Bronchial epithelial cell (primary cell): ENCODE measurements around the gene HSD17B10. TPM values are rescaled to one million over a fixed set of nuclear protein-coding genes. Genes with fewer than 3 reads are reported as not detected.
A peak's percentile ranks its signal among the peaks of the same experiment; 100 is the strongest.
"Not testable (repeated sequence)": the region's sequence is repeated elsewhere in the genome, so short reads cannot be mapped to it uniquely, and the experiment has no call there.

Source experiments
- DNase-seq: peaks from one replicate; pipeline ENCODE4 v3.0.0-alpha.2; 2010; ENCODE audit warnings: low read depth
- FAIRE-seq: peaks from 2 replicates; lab custom pipeline; 2011; peaks lifted over from hg19 to GRCh38; lab: Jason Lieb, UNC
- H3K27me3 ChIP-seq: 2 replicates; pipeline ENCODE4 v1.5.1; 2011; ENCODE audit warnings: low read length; ENCODE audit not compliant: control insufficient read depth, insufficient read depth
- H3K36me3 ChIP-seq: 2 replicates; pipeline ENCODE4 v1.5.1; 2011; ENCODE audit warnings: low read length; ENCODE audit not compliant: control insufficient read depth, insufficient read depth
- H3K4me3 ChIP-seq: 2 replicates; pipeline ENCODE4 v1.5.1; 2011; ENCODE audit warnings: mild to moderate bottlenecking, low read depth, low read length, control low read depth
- CTCF ChIP-seq: IDR thresholded peaks from 2 replicates; pipeline ENCODE4 v1.5.1; 2011; ENCODE audit warnings: mild to moderate bottlenecking, moderate library complexity, low read length, control low read depth, inconsistent platforms; ENCODE audit not compliant: insufficient read depth, severe bottlenecking
- total RNA-seq: library from RNA; depleted of rRNA; stranded (reverse); fragments of >200 nt; gene quantifications from 2 replicates; pipeline ENCODE4 v1.2.1, GENCODE V29; 2014

The HSD17B10 gene
- total RNA-seq, 1 donor from 2014 or later = 70.0 TPM

GRCh38 chrX:53476371-53476770, 42.2 kb upstream of the HSD17B10 start:
- FAIRE-seq (peak; percentile 68), DNase-seq (peak; percentile 91)
- Histone ChIP-seq H3K36me3 (no peaks in the 10 kb centered on the region), H3K27me3 (no peaks in the 10 kb centered on the region), H3K4me3 (no peak overlapping the region)
- no peak for TF ChIP-seq CTCF

- FAIRE-seq = no peak
- TF ChIP-seq CTCF = no peak
These were observed 40.5 kb upstream of the HSD17B10 start for GRCh38 chrX:53474707-53475106.

GRCh38 chrX:53471346-53471745, 37.2 kb upstream of the HSD17B10 start:
- no peak for FAIRE-seq
- H3K4me3 ChIP-seq = no peak overlapping the region
- no peaks in the 10 kb centered on the region for H3K27me3 ChIP-seq
- H3K36me3 ChIP-seq = no peaks in the 10 kb centered on the region
- no peak for DNase-seq
- no peak for TF ChIP-seq CTCF

More at GRCh38 chrX:53474707-53475106, 40.5 kb upstream of the HSD17B10 start:
- no peak for DNase-seq
- no peaks in the 10 kb centered on the region for H3K27me3 ChIP-seq
- H3K4me3 ChIP-seq = no peak overlapping the region
- H3K36me3 ChIP-seq = no peaks in the 10 kb centered on the region

- FAIRE-seq = not testable (repeated sequence)
These were observed 34.5 kb upstream of the HSD17B10 start for GRCh38 chrX:53468659-53469058.

GRCh38 chrX:53458082-53458481, 23.9 kb upstream of the HSD17B10 start:
- no peak overlapping the region for H3K4me3 ChIP-seq
- H3K27me3 ChIP-seq = no peaks in the 10 kb centered on the region
- H3K36me3 ChIP-seq = no peaks in the 10 kb centered on the region
- no peak for TF ChIP-seq CTCF
- FAIRE-seq (no peak), DNase-seq (no peak)

More at GRCh38 chrX:53468659-53469058, 34.5 kb upstream of the HSD17B10 start:
- DNase-seq, H3K36me3 ChIP-seq, H3K27me3 ChIP-seq, H3K4me3 ChIP-seq: not testable (repeated sequence)

- Histone ChIP-seq H3K4me3 (no peak overlapping the region), H3K27me3 (no peaks in the 10 kb centered on the region), H3K36me3 (no peaks in the 10 kb centered on the region)
- TF ChIP-seq CTCF = no peak
- DNase-seq (peak; percentile 83), FAIRE-seq (no peak)
These were observed 22.1 kb upstream of the HSD17B10 start for GRCh38 chrX:53456254-53456653.
